Measurements from ENCODE around the gene ADK. TPM values are rescaled to one million over a fixed set of nuclear protein-coding genes. Genes with fewer than 3 reads are reported as not detected.

The ADK gene
- total RNA-seq, 1 donor from 2014 or later, result 41.9 TPM

GRCh38 chr10:74643596-74643975 is 492.6 kb downstream of the ADK start:
- intact Hi-C loops (cut with micrococcal nuclease), result no loop called here

- intact Hi-C loops (cut with micrococcal nuclease), result no loop called here
These were observed 493.7 kb downstream of the ADK start for GRCh38 chr10:74644738-74645137.

GRCh38 chr10:74645692-74646091 is 494.7 kb downstream of the ADK start:
- intact Hi-C loops (cut with micrococcal nuclease), result no loop called here

GRCh38 chr10:74650613-74651012 is 499.6 kb downstream of the ADK start:
- intact Hi-C loops (cut with micrococcal nuclease), result no loop called here

GRCh38 chr10:74651565-74651964 is 500.5 kb downstream of the ADK start:
- intact Hi-C loops (cut with micrococcal nuclease), result no loop called here

GRCh38 chr10:74652664-74653063 is 501.6 kb downstream of the ADK start:
- intact Hi-C loops (cut with micrococcal nuclease), result no loop called here

- intact Hi-C loops (cut with micrococcal nuclease), result no loop called here
These were observed 507.5 kb downstream of the ADK start for GRCh38 chr10:74658511-74658910.

- intact Hi-C loops (cut with micrococcal nuclease), result no loop called here
These were observed 511.6 kb downstream of the ADK start for GRCh38 chr10:74662635-74663034.

GRCh38 chr10:74669210-74669609 is 518.2 kb downstream of the ADK start:
- intact Hi-C loops (cut with micrococcal nuclease), result no loop called here

- intact Hi-C loops (cut with micrococcal nuclease), result no loop called here
These were observed 520.7 kb downstream of the ADK start for GRCh38 chr10:74671716-74672115.

GRCh38 chr10:74672430-74673165 is 521.6 kb downstream of the ADK start:
- intact Hi-C loops (cut with micrococcal nuclease), result no loop called here

- intact Hi-C loops (cut with micrococcal nuclease), result no loop called here
These were observed 523.9 kb downstream of the ADK start for GRCh38 chr10:74674927-74675326.

GRCh38 chr10:74675484-74675883 is 524.5 kb downstream of the ADK start:
- intact Hi-C loops (cut with micrococcal nuclease), result no loop called here

GRCh38 chr10:74677951-74678350 is 526.9 kb downstream of the ADK start:
- intact Hi-C loops (cut with micrococcal nuclease), result no loop called here

- intact Hi-C loops (cut with micrococcal nuclease), result no loop called here
These were observed 531.1 kb downstream of the ADK start for GRCh38 chr10:74681917-74682627.

- intact Hi-C loops (cut with micrococcal nuclease), result no loop called here
These were observed 532.0 kb downstream of the ADK start for GRCh38 chr10:74683067-74683466.

GRCh38 chr10:74683621-74684364 is 532.8 kb downstream of the ADK start:
- intact Hi-C loops (cut with micrococcal nuclease), result no loop called here

- intact Hi-C loops (cut with micrococcal nuclease), result no loop called here
These were observed 533.4 kb downstream of the ADK start for GRCh38 chr10:74684462-74684861.

GRCh38 chr10:74685564-74685963 is 534.5 kb downstream of the ADK start:
- intact Hi-C loops (cut with micrococcal nuclease), result no loop called here

- intact Hi-C loops (cut with micrococcal nuclease), result no loop called here
These were observed 539.4 kb downstream of the ADK start for GRCh38 chr10:74690393-74690792.

GRCh38 chr10:74691164-74691563 is 540.1 kb downstream of the ADK start:
- intact Hi-C loops (cut with micrococcal nuclease), result no loop called here

GRCh38 chr10:74704629-74705357 is 553.8 kb downstream of the ADK start:
- intact Hi-C loops (cut with micrococcal nuclease), result no loop called here
